ENCODE data around the gene AGXT.

The AGXT gene

GRCh38 chr2:240876035-240876474, 7.4 kb downstream of the AGXT start:
- DNase-seq (ENCODE audit: low spot score), result no peak
- Histone ChIP-seq H3K4me1 (ENCODE audit: insufficient read depth, poor library complexity, severe bottlenecking) (no peaks in the 10 kb centered on the region), H3K36me3 (ENCODE audit: low read depth) (no peaks in the 10 kb centered on the region), H3K9me3 (ENCODE audit: severe bottlenecking) (no peaks in the 10 kb centered on the region), H3K27ac (ENCODE audit: poor library complexity, severe bottlenecking) (no peak overlapping the region), H3K27me3 (ENCODE audit: insufficient read depth, poor library complexity, severe bottlenecking) (no peaks in the 10 kb centered on the region), H3K4me3 (ENCODE audit: severe bottlenecking) (no peak overlapping the region)
- no peak for TF ChIP-seq CTCF (IDR thresholded peaks at IDR 0.05; ENCODE audit: poor library complexity, severe bottlenecking)
- 0 out of 3 replicates have a peak, but pooled peaks have one; percentile 11 for ATAC-seq (ENCODE audit: low read depth)

GRCh38 chr2:240876475-240877251, 8.0 kb downstream of the AGXT start:
- no peak overlapping the region for H3K4me3 ChIP-seq (ENCODE audit: severe bottlenecking)
- no peaks in the 10 kb centered on the region for H3K4me1 ChIP-seq (ENCODE audit: insufficient read depth, poor library complexity, severe bottlenecking)
- no peak for ATAC-seq (ENCODE audit: low read depth)
- no peak for TF ChIP-seq CTCF (IDR thresholded peaks at IDR 0.05; ENCODE audit: poor library complexity, severe bottlenecking)
- H3K9me3 ChIP-seq (ENCODE audit: severe bottlenecking), result no peaks in the 10 kb centered on the region
- DNase-seq (ENCODE audit: low spot score), result peak; percentile 57
- H3K27ac ChIP-seq (ENCODE audit: poor library complexity, severe bottlenecking), result no peak overlapping the region
- peaks cover 2% of the 10 kb centered on the region for H3K27me3 ChIP-seq (ENCODE audit: insufficient read depth, poor library complexity, severe bottlenecking)
- H3K36me3 ChIP-seq (ENCODE audit: low read depth), result no peaks in the 10 kb centered on the region

- Histone ChIP-seq H3K36me3 (ENCODE audit: low read depth) (no peaks in the 10 kb centered on the region), H3K9me3 (ENCODE audit: severe bottlenecking) (no peaks in the 10 kb centered on the region), H3K4me1 (ENCODE audit: insufficient read depth, poor library complexity, severe bottlenecking) (no peaks in the 10 kb centered on the region), H3K4me3 (ENCODE audit: severe bottlenecking) (no peak overlapping the region), H3K27ac (ENCODE audit: poor library complexity, severe bottlenecking) (no peak overlapping the region), H3K27me3 (ENCODE audit: insufficient read depth, poor library complexity, severe bottlenecking) (peaks cover 2% of the 10 kb centered on the region)
- ATAC-seq (ENCODE audit: low read depth) (no peak), DNase-seq (ENCODE audit: low spot score) (no peak)
- no peak for TF ChIP-seq CTCF (IDR thresholded peaks at IDR 0.05; ENCODE audit: poor library complexity, severe bottlenecking)
Observed at GRCh38 chr2:240877460-240878340, 9.1 kb downstream of the AGXT start.

GRCh38 chr2:240878341-240878936, 9.8 kb downstream of the AGXT start:
- Histone ChIP-seq H3K27ac (ENCODE audit: poor library complexity, severe bottlenecking) (no peak overlapping the region), H3K36me3 (ENCODE audit: low read depth) (no peaks in the 10 kb centered on the region), H3K4me1 (ENCODE audit: insufficient read depth, poor library complexity, severe bottlenecking) (no peaks in the 10 kb centered on the region), H3K4me3 (ENCODE audit: severe bottlenecking) (no peak overlapping the region), H3K27me3 (ENCODE audit: insufficient read depth, poor library complexity, severe bottlenecking) (peaks cover 2% of the 10 kb centered on the region), H3K9me3 (ENCODE audit: severe bottlenecking) (no peaks in the 10 kb centered on the region)
- DNase-seq (ENCODE audit: low spot score) (no peak), ATAC-seq (ENCODE audit: low read depth) (no peak)
- no peak for TF ChIP-seq CTCF (IDR thresholded peaks at IDR 0.05; ENCODE audit: poor library complexity, severe bottlenecking)

Measured in RWPE2 (cell line).